Right renal pelvis (tissue), 4 donors: Measurements from ENCODE around the gene RPS2. TPM values are rescaled to one million over a fixed set of nuclear protein-coding genes. Genes with fewer than 3 reads are reported as not detected.
A peak's percentile ranks its signal among the peaks of the same experiment; 100 is the strongest.
"Not testable (repeated sequence)": the region's sequence is repeated elsewhere in the genome, so short reads cannot be mapped to it uniquely, and the experiment has no call there.

Source experiments
- DNase-seq, 4 donors: peaks; one replicate each; pipeline ENCODE4 v3.0.0-alpha.2; 2013; ENCODE audit warnings: low read depth in 4 of 4, low spot score in 3 of 4, missing footprints in 1 of 4
- polyA plus RNA-seq, 4 donors: library from polyadenylated mRNA; unstranded; fragments of 120-200 nt; gene quantifications; one replicate each; pipeline ENCODE4 v1.2.1, GENCODE V29; 2013; ENCODE audit not compliant: insufficient read length in 4 of 4

RPS2 gene
- polyA plus RNA-seq, 4 donors: 1,839 to 2,451 (median 2,117) TPM

GRCh38 chr16:1966460-1966859 is 1.8 kb upstream of the RPS2 start, which contains the start of gene RNF151:
Gene RNF151, plus strand, starts transcription at chr16:1966856. Its CDS starts 26 bp downstream, at chr16:1966882.
- no peak for DNase-seq

- no peak for DNase-seq
Measured at GRCh38 chr16:1965396-1966001, 873 bp upstream of the RPS2 start.

- DNase-seq: no peak
Measured at GRCh38 chr16:1963806-1964505, 670 bp downstream of the RPS2 start.

DNA sequence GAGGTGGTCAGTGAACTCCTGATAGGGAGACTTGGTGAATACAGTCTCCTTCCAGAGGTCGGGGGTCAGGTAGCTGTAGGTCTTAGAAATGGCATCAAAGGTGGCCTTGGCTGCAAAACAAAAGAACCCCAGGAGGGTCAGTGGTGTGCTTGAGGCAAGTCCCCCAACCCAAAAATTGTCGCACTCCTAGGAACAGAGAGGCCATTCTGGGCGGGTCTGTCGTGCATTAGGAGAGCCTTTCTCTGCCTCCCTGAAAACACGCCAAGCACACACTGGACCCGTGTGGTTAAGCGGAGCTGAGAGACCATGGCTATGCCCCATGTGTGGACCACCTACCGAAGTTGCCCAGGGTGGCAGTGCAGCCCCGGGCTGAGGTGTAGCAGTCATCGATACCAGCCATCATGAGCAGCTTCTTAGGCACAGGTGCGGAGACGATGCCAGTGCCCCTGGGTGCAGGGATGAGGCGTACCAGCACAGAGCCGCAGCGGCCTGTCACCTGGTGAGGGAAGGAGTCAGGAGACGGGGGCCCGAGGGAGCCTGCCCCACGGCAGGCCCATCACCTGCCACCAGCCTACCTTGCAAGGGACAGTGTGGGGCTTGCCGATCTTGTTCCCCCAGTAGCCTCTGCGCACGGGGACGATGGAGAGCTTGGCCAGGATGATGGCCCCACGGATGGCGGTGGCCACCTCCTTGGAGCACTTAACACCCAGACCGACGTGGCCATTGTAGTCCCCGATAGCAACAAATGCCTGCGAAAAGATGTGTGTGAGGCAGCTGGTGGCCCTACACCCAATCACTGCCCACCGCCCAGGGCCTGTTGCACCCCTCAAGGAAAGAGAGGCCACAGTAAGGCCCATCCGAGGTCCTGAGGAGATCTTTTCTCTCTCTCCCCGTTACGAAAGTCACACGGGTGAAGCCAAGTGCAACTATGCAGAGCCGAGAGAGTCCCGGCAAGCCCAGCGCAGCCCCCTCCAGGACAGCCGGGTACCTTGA is 2.2 kb downstream of the RPS2 start:
- DNase-seq: not testable (repeated sequence)

DNA sequence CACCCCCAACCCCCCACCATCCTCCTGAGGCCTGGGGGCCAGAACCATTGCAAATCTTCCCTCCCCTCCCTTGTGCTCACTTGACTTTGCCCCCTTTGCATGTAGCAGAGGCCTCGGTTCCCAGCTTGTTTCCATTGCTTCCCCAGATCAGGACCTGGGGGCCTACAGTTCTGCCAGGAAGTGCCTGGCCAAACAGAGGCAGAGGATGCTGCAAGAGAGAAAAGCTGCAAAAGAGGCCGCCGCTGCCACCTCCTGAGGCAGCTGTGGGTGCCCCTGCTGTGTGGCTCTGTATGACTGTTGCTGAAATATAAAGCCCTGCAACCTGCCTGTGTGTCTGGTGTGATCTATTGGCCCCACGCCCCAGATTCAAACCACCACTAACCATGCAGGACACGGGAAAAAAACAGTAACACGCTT is 3.0 kb downstream of the RPS2 start:
- no peak for DNase-seq

- no peak for DNase-seq
Measured at GRCh38 chr16:1960665-1961630, 3.7 kb downstream of the RPS2 start.

DNA sequence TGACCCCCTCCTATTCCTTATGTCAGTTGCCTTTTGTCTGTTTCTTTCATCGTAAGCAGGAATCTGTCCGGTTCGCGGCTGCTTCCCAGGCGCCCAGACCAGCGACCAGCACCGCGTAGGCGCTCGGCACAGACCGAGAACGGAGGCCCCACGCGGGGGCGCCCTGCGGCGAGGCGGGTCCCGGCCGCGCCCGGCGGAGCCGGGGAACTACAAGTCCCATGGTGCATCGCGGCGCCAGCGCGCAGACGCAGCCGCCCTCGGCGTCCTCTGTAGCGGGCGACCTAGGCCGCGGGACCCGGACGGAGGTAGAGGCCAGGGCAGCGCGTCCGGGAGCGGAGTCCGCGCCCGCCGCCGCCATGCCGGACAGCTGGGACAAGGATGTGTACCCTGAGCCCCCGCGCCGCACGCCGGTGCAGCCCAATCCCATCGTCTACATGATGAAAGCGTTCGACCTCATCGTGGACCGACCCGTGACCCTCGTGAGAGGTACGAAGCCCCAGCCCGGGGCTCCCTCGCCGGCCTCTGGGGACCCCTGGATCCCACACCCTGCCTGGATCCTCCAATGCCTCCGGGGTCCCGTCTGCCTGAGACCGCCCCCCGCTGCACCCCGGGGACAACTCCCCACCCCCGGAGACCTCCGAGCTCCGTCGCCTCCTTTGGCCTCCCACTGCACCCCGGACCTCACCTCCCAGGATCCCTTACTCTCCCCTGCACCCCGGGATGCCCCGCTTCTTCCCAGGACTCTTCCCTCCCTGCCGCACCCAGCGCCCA is 5.2 kb downstream of the RPS2 start, which contains the start of gene NDUFB10:
TSS of gene NDUFB10 (plus strand) at position 270 of the 771 bp plus-strand sequence. CDS start at position 357, 87 bp downstream.
- peak; percentile 77 to 88 (median 78) for DNase-seq

DNA sequence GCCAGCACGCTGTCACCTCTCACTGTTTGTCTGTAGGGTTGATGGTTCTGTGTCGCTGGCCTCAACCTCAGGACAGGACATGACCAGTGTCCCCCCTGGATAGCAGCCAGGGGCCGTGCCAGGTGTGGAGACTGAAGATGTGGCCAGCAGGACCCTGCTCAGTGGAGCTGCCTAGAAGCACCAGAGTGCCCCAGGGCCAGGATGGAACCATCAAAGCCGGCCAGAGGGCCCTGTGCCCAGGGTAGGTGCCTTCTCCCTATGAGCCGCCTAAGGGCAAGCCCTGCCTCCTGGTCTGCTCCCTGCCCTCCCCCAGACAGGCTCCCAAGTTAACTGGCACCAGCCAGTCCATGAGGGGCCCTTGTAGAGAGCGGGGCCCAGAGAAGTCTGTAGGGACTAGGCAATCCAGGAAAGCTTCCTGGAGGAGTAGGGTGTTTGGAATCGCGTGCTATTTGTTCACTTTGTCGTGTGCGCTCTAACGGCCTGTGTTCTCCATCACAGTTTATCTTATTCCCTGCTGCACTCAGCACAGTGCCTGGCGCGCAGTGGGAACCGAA is 5.8 kb downstream of the RPS2 start:
- no peak for DNase-seq

DNA sequence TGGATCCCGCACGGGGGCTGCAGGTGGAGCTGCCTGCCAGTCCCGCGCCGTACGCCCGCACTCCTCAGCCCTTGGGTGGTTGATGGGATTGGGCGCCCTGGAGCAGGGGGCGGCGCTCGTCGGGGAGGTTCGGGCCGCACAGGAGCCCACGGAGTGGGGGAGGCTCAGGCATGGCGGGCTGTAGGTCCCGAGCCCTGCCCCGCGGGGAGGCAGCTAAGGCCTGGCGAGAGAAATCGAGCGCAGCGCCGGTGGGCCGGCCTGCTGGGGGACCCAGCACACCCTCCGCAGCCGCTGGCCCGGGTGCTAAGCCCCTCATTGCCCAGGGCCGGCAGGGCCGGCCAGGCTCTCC is 6.5 kb downstream of the RPS2 start:
- not testable (repeated sequence) for DNase-seq

GRCh38 chr16:1957434-1958142 is 7.0 kb downstream of the RPS2 start:
- not testable (repeated sequence) for DNase-seq

DNA sequence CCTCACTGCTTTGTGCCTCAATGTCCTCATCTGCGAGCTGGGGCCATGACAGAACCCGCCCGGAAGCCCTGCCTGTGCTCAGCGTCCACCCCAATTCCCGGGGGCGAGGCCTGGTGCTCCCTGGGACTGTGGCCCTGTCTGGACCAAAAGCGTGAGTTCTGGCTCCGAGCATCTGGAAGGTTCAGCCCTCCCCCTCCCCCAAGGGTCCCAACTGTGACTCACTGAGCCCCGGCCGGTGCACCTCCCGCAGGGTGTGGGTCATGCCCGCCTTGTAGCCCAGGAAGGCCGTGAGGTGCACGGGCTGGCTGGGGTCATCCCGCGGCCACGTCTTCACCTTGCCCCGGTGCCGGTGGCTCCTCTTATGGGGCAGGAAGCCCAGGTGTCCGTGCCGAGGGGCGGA is 10.9 kb downstream of the RPS2 start:
- DNase-seq: no peak

DNA sequence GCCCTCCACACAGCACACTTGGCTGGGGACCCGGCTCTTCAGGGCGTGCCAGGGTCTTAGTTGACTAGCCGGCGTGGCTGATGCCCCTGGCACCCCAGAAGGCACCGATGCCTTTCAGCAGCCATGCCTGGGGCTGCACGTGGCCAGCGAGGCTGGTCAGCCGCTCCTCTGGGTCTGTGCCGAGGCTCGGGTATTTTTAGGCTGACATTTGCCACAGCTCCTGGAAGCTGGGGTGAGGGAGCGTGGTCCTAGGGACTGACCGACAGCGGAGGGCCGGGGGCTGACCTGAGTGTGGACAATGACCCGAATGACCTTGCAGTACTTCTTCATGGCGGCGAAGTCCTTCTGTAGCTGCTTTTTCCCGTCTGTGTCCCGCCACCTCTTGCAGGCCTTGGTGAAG is 14.1 kb downstream of the RPS2 start:
- DNase-seq: no peak

GRCh38 chr16:1950047-1950446 is 14.6 kb downstream of the RPS2 start:
- DNase-seq: no peak

- no peak for DNase-seq
Measured at GRCh38 chr16:1949507-1949906, 15.1 kb downstream of the RPS2 start.

- no peak for DNase-seq
Measured at GRCh38 chr16:1947369-1947670, 17.3 kb downstream of the RPS2 start.

DNA sequence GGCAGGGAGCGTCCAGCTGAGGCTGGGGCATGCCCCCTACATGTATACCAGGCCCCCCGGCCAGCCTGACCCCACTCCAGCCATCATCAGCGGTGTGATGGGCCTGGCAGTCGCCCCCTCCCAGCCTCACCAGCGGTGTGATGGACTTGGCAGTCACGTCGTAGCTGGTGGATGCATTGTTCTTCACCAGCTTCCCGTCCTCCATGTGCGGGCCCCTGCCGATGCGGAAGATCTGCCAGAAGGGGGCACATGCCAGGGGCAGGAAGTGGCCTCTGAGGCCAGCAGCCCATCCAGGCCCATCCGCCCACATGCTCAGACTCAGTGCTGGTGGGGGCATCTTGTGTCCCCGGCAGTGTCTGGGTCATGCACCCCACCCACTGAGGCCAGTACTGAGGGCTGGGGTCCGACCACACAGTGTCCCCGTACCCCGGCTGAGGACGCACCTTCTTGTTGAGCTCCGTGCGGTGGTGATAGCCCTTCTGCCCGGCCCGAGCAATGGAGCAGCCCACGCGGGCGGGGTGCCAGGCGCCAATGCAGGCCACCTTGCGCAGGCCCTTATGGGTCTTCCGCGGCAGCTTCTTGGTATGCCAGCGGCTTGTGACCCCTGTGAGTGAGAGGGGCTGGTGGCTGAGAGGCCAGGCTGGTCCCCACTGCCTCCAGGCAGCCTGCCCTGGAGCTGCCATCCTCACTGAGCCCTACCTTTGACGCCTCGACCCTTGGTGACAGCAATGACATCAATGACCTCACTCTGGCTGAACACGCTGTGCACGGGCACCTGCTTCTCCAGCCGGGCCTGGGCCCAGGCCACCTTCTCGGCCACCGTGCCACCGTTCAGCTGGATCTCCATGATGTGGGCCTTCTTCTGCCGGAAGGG is 17.9 kb downstream of the RPS2 start:
- DNase-seq: no peak
